NCI-H128 (cell line): Measurements from ENCODE around the gene BMP6.

Experiments
- DNase-seq: peaks from one replicate; lab custom pipeline; 2025; ENCODE audit not compliant: unreplicated experiment; lab: John Stamatoyannopoulos, UW

BMP6 gene

DNA sequence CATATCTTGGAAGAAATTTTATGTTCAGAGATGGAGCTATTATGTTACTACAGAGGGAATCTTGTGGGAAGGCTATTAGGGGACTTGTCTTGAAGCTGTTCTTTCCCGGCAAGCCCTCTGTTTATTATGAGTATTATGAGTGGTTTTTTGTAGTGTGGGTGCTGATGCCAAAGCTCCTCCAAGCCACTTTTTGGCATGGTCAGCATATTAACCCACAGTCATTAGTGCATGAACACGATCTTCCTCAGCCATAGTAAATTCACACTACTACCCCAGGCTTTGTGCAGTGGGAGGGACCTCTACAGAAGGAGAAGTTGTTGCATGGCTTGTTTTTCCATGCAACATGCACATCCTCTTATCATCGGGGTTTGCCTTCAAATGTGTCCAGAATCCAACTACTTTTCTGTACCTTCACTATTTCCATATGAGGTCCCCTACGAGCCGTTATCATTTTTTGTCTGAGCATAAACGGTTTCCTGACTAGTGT, 6.5 kb upstream of the BMP6 start:
- no peak for DNase-seq

DNA sequence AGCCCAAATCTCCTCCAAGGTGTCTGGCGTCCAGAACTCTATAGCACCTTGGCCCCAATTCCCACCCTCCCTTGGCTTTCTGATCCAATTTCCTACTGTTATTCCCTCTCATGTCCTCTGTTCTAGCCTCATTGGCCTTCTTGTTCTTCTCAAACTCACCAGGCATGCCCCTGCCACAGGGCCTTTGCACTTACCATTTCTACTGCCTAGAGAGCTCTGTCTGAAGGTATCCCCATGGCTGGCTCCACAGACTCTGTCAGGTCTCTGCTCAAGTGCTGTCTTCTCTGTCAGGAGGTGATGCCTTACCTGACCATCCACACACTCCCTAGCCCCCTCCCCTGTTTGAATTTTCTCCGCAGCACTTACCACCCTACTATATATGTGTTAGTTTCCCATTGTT, 5.6 kb upstream of the BMP6 start:
- no peak for DNase-seq

DNA sequence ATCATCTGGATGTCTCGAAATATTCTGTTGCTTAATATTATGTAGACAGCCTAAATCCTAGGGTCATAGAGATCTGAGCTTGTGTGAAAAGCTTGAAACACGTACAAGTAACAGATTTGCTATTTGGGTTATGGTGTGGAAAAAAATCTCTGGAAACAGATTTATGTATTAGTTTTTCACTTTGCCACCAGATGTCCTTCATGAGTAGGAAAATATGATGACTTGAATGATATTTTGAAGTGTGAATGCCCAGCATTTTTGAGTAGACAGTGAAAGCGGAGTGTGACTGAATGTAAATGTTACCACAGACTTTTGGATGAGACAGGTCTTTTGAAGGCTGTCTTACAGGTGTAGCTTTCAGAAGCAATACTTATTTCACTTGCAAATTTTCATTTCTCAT, 4.2 kb upstream of the BMP6 start:
- DNase-seq, result no peak

DNA sequence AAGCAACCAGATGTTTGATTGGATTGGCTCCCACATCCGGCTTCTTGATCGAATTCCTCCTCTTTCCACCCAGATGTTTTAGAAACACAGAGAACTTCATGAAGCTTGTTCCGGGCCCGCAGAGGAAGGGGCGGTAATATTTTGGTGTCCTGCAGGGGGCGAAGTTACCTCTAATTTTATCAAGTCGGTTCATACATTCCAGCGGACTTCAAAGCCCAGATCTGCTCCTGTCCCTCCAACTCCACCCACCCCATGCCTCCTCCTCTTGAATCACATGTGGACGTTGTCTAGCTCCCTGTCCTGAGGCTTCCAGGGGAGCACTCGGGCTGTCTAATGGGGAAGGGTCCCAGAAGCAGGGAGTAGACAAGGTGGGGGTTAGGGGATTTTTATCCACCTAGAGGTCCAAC, 2.9 kb upstream of the BMP6 start:
- peak; percentile 52 for DNase-seq

DNA sequence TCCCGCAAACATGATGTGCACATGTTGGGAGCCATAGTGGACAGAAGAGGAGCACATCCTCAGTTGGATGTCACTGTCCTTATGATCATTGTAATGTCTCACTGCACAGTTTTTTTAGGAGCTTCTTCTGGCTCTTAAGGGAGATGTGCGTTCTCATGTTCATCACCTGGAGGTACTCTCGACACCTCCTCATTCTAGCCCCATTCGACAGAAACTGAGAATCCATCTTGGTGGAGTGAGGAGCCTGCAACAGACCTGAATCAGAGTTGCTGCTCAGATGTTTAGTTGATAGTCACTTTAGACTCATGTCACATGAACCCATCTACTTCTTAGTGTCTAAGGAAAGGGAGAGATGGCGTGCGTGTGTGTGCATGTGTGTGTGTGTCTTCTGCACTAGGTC, 2.3 kb upstream of the BMP6 start:
- DNase-seq, result no peak

DNA sequence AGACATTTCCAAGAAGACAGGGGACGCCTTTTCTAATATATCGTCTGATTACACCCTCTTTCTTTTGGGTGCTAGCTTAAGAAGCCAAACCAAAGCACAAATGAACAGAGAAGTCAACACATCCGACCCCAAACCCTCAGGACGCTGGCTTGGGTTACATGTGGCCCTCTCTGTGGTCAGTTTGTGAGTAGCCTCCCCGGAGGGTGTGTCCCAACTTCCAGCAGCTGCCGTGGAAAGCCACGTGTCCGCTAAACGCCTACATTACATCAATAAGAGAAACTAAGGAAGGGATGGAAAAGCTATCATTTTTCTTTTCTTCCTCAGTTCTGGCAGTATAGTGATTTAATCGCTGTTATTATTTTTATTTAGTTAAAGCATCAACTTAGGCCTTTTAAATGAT, 487 bp upstream of the BMP6 start:
- DNase-seq, result no peak

DNA sequence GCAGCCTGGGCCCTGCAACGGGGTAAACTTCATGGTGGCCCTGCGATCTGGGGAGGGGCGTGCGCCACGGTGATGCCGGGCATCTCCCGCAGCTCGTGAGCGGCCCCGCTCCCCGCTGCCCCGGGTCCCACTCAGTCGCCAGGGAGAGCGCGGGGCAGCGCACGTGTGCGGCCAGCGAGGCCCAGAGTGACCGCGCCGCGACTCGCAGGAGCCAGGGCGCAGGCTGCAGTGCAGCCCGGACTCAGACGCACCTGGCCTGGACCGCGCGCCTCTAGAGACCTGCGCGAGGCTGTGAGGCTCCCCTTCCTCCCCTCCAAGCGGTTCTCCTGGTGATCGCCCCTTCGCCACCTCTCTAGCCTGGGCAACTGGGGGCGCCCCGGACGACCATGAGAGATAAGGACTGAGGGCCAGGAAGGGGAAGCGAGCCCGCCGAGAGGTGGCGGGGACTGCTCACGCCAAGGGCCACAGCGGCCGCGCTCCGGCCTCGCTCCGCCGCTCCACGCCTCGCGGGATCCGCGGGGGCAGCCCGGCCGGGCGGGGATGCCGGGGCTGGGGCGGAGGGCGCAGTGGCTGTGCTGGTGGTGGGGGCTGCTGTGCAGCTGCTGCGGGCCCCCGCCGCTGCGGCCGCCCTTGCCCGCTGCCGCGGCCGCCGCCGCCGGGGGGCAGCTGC, 652 bp downstream of the BMP6 start:
- DNase-seq, result no peak

DNA sequence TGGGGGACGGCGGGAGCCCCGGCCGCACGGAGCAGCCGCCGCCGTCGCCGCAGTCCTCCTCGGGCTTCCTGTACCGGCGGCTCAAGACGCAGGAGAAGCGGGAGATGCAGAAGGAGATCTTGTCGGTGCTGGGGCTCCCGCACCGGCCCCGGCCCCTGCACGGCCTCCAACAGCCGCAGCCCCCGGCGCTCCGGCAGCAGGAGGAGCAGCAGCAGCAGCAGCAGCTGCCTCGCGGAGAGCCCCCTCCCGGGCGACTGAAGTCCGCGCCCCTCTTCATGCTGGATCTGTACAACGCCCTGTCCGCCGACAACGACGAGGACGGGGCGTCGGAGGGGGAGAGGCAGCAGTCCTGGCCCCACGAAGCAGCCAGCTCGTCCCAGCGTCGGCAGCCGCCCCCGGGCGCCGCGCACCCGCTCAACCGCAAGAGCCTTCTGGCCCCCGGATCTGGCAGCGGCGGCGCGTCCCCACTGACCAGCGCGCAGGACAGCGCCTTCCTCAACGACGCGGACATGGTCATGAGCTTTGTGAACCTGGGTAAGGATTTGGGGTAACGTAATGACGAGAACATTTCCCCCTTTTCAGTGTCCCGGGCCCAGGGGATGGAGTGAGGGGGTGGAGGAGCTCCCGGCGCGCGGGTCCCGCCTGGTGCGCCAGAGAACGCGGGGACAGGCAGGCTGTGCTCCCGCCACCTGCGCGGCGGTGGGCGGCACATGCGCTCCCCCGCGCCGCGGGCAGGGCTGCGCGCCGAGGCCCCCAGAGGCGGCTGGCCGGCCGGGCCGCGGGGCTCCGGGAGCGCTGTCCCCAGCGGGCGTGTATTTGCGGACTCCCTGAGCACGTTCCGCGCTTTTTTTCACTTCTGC, 1.4 kb downstream of the BMP6 start:
- DNase-seq, result no peak

DNA sequence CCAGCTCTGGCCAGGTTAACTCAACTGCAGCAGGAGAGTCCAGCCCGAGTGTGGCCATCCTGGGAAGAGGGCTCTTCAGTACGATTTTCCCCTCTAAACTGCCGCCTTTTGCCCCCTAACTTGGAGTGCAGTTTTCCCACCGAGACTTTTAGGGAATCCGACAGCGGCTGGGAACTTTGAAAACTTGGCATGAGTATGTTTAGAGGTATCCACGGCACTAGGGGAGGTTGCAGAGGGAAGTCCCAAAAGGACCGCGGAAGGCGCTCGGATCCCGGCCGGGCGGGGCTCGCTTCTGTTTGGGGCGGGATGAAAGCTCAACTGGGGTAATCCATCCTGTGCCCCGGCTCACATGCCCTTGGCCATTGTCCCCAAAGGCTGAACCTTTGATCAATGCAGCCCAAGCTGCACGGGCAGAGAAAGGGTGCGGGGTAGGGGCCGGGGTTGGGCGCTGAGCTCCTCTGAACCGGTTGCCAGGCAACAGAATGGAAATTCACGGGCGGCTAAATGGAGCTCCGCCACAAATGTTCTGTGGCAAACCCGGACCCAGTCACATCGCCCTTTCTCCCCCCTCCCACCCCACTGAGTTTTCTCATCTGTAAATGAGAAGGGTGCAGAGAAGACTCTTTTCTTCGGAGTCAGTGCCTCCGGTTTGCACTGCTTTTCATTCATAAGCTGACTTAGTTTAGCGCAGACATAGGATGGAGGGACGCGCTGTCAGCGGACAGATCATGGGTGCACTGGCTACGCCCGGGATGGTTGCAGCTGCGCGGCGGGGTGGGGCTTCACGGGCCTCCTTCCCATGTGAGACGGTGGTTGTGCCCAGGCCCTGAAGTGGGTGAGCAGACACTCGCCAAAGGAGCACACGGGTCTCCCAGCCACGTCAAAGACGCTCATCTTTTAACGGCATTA, 2.3 kb downstream of the BMP6 start:
- peak; percentile 43 for DNase-seq

DNA sequence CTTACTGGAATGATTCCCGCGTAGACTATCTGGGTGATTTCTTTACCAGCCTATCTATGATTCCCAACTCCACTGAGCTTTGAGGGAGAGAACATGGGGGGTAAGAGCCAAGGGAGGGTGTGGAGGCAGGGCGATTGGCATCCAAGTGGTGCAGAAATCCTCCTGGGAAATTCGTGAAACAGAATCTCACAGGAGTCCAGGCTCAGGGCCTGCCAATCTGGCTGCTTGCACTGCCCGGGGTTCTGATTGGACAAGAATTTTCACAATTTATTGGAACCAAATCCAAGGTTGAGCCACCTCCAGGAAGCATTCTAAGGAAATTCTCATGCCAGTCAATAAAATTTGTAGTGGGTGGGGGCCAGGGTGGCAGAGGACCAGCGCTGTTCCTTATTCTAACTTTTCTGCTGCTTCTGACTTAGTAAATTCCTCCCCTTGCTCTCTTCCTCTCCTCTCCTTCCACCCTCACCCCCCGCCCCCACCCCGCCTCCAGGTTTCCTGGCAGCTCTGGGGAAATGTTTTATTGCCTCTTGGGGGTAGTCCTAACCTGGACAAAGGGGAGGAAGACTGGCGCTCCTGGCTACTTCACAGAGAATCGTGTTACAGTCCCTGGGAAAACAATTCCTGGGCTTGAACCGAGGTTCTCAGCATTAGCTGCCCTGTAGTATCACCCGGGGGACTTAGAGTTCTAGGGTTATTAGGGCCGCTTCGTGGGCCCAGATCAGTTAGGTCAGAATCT, 3.1 kb downstream of the BMP6 start:
- DNase-seq, result no peak

DNA sequence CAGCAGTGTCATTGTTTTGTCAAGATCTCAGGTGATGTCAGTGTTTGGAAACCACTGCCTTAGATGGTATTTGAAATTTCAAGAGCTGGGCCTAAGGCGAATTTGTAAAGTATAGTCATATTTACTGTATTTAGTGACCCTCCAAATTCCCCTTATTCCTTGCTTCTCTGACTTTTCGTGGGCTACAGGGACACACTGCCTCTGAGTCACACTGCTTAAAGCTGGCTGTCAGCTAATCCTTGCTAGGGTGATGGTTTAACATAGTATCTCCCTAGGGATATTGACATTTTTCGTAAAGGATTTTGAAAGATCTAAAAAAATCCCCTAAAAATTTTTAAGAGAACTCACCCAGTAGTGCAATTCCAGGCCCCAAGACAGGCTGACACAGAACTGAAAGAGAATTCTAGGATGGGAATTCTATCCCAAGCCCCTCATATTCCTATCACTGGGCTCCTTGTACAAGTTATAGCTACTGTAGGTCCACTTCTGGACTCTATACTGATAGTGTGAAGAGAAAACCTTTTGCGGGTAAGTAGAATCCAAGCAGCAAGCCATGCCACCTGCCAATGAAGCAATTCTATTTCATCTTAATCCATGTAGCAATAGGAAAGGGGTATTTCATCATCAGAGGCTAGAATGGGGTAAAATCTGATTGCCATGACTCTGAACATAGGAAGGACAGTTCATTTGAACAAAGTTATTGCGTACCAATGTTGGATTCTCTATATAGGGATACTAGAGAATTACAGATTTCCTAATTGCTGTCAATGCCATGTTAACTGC, 4.3 kb downstream of the BMP6 start:
- no peak for DNase-seq

DNA sequence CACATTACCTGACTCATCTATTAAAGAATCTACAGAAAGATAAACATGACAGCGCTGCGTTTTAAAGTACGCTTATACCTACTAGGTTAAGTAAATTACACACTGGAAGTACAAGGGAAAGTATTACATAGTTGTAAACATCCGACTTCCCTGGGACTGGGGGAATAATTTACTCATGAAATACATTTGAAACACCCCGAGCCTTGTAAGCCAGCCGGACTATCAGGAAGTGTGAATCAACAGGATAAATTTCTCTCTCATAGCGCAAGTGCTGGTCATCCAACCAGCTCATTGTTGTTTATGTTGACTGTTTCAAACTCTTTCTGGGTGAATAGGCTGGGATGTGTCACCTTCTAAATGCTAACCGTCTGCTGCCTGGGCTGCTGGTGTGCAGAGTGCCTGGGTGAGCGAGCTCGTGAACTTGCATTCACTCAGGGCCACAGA, 4.9 kb downstream of the BMP6 start:
- no peak for DNase-seq

DNA sequence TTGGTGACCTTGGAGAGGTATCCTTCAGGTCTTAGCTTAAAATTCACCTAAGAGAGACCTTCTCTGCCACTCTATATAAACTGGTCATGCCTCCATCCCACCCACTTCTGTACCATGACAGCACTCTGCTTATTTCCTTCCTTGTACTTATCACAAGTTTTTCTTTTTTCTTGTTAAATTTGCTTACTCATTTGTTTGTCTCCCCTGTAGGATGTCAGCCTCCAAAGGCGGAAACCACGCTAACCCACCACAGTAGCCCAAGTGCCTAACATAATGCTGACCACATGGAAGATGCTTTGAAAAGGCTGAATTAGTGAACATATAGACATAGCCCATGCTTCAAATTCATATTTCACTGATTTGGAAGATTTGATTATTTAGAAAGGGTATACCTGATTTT, 5.4 kb downstream of the BMP6 start:
- DNase-seq, result no peak

DNA sequence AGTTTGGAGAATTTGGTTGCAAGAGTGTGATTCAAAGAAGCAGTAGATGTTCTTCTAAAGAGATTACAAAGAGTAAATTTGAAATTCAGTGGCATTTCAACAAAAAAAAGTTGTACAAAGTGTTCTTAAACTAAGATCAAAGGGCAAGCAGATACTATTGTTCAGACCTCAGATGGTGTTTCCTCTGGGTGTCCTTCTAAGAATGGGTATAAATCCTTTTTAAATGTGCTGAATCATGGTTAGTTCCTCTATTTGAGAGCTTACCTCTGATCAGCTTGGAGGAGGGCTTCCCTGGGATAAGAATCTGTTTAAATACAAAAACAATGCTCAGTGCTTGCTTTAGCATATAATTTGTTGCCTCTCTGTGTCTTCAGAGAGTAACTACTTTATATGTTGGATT, 6.3 kb downstream of the BMP6 start:
- no peak for DNase-seq

DNA sequence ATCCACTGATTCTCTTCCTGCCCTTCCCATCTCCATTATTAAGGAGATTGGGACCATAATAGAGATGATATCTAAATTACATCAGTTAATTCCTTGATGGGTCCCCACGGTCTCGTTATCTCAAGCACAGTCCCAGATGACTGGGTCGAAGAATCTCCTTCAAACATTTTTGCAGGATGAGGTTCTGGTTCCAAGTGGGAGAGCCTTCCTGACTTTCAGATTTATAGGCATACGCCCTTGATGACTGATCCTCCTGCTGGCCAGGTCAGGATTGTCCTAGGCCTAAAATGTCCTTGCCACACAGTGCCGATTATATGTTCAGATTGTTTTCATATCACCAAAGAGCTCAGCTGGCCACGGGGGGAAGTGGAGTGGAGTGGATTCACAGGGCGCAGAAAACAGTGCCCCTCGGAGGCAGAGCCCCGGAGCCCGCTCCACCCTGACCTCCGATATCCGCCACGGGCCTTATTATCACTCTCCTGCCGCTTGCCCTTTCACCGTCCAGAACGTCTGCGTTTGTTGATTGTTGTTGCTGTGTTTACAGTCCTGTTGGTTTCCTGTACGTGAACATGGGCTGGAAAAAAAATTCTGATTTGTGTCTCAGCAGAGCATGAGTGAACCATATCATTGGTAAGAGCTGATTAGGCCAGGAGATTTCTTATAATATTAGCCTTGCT, 8.9 kb downstream of the BMP6 start:
- DNase-seq, result no peak

DNA sequence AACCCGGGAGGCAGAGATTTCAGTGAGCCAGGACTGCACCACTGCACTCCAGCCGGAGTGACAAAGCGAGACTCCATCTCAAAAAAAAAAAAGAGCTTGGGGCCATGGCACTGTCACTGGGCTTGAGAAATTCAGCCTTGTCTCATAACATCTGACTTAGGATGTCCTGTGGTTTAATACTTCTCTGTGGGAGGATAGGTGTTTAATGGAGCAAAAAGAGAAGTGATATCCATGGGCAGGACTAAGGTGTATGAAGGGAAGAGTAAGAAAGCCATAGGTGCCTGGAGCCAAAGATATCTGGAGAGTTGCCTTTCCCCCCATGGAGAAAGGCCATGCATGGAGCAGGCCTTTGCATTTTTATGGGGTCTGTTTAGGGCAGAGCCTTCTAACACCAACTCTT, 11.2 kb downstream of the BMP6 start:
- DNase-seq, result no peak

DNA sequence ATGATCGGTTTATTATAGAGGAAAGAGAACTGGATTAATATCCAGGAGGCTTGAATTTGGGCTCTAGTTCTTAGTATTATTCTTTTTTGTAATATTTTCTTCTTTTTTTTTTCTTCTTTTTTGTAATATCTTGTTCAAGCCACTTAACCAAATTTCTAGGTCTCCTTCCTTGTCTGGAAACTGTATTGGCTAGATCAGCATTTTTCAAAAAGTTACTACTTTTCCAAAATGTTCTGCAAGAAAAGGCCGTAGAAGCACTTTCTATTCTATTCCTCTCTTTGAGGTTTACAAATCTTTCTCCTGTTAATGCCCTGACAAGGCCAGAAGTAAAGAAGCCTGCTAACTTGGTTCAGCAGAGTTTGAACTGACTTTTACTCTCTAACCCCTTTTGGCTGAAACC, 12.0 kb downstream of the BMP6 start:
- no peak for DNase-seq

DNA sequence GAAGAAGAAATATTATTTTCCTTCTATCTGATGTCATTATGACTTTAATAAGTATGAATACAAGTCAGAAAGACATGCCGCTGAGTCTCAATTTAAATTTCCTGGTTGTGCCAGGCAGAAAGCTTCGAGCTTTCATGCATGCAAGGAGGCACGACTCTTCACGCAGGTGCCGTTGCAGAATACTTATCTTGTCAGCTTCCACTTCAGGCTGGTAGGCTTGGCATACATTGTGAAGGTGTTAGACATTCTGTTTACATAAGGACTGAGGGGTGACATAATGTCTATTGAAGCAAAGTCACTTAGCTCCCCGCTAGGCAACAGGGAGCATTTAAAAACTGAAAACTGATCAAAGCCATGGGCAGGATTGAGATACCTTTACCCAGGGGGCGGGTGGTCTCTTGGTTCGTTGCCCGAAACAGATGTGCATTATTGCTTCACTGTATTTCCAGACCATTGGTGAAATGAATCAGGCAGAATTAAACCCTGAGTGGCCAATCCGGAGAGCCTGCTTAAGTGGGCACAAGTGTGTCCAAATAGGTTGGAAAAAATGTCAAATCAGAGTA, 16.4 kb downstream of the BMP6 start:
- peak; percentile 55 for DNase-seq

DNA sequence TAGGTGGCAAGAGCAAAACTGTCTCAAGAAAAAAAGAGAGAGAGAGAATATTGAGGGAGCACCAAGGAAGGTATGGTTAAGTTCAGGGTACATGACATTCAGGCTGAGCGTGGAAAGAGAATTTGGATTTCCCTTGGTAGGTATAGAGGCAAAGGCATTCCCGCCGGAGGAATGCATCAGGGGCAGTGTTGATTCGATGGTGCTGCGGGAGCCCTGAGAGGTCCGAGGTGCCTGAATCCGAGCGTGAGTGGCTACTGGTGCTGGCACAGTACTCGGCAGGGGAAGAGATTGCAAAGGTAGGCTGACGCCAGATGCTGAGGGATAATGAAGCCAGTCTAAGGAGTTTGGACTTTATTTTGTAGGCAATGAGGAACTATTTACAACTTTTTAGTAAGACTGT, 20.0 kb downstream of the BMP6 start:
- DNase-seq, result no peak
